Sigmoid colon (tissue), 7 donors: ENCODE measurements around the gene PFDN5. TPM values are rescaled to one million over a fixed set of nuclear protein-coding genes. Genes with fewer than 3 reads are reported as not detected.

Experiments
- DNase-seq: peaks from one replicate; pipeline ENCODE4 v3.0.0-alpha.2; 2019
- H3K27ac ChIP-seq, 4 donors: fragments of 200-600 bp; sonication (generic); one replicate each; pipeline ENCODE4 v1.5.1; 2016 to 2019; ENCODE audit warnings: mild to moderate bottlenecking in 1 of 4
- H3K27me3 ChIP-seq, 3 donors: fragments of 200-600 bp; sonication (generic); one replicate each; pipeline ENCODE4 v1.5.1; 2019; ENCODE audit warnings: mild to moderate bottlenecking in 1 of 3
- H3K36me3 ChIP-seq, 4 donors: fragments of 200-600 bp; sonication (generic); one replicate each; pipeline ENCODE4 v1.5.1; 2016 to 2019
- H3K4me1 ChIP-seq, 4 donors: fragments of 200-600 bp; sonication (generic); one replicate each; pipeline ENCODE4 v1.5.1; 2017 to 2019
- H3K4me3 ChIP-seq, 4 donors: fragments of 200-600 bp; sonication (generic); one replicate each; pipeline ENCODE4 v1.5.1; 2017 to 2019; ENCODE audit warnings: mild to moderate bottlenecking in 2 of 4, moderate library complexity in 1 of 4
- H3K9me3 ChIP-seq, 4 donors: fragments of 200-600 bp in 3 of 4; sonication (generic) in 3 of 4; one replicate each; pipeline versions ENCODE4 v1.5.1 to v1.6.1; 2013 to 2019
- CTCF ChIP-seq, 4 experiments: fragments of 450-650 bp in 3 of 4; fragments of 200-600 bp in 1 of 4; IDR thresholded peaks; one replicate each; pipeline ENCODE4 v1.5.1; 2016 to 2019; ENCODE audit warnings: antibody characterized with exemption in 4 of 4, mild to moderate bottlenecking in 3 of 4, moderate library complexity in 2 of 4
- EP300 ChIP-seq, 4 donors: sonication (generic); formaldehyde crosslinking; IDR thresholded peaks; one replicate each; pipeline ENCODE4 v1.6.1; 2017; ENCODE audit warnings: antibody characterized with exemption in 4 of 4
- POLR2A ChIP-seq, 2 donors: fragments of 450-650 bp; IDR thresholded peaks; one replicate each; pipeline ENCODE4 v1.6.1; 2016; ENCODE audit warnings: antibody characterized with exemption in 2 of 2, mild to moderate bottlenecking in 2 of 2, moderate library complexity in 2 of 2
- POLR2AphosphoS5 ChIP-seq, 4 donors: sonication (generic); formaldehyde crosslinking; IDR thresholded peaks; one replicate each; pipeline ENCODE4 v1.6.1; 2017; ENCODE audit warnings: antibody characterized with exemption in 4 of 4
- WGBS, 2 donors: extraction: QIAGEN DNeasy Blood & Tissue Kit; methylation state at CpG; one replicate each; pipeline ENCODE4 v1.1.7; 2013; 5-methylcytosine and 5-hydroxymethylcytosine counted together
- intact Hi-C: fragments of 100-400 bp; cut with DNase I; formaldehyde crosslinking; loops from one replicate; pipeline ENCODE4 v1.15.1; 2023
- polyA plus RNA-seq, 3 donors: library from polyadenylated mRNA; stranded (reverse); fragments of 200-250 nt; gene quantifications; one replicate each; pipeline ENCODE4 v1.2.3, GENCODE V29; 2013
- total RNA-seq, 4 donors: library from RNA; depleted of rRNA; stranded (reverse); fragments of >200 nt; gene quantifications; one replicate each; pipeline ENCODE4 v1.1.0, GENCODE V29; 2016
- donor health status: healthy with polysubstance abuse.
- donor health status: Bipolar disorder and iron deficiency.
- donor health status: healthy.

The PFDN5 gene
- total and polyA plus RNA-seq, 7 donors: 757 to 1,604 (median 819) TPM

- Histone ChIP-seq H3K27me3 (no peaks in the 10 kb centered on the region), H3K9me3 (no peaks in the 10 kb centered on the region), H3K4me1 (peaks cover 0 to 15% (median 8%) of the 10 kb centered on the region in 4 donors), H3K27ac (peak overlapping the region in 3 of 4 donors; percentile 35 to 63 (median 61)), H3K36me3 (no peaks in the 10 kb centered on the region), H3K4me3 (peak overlapping the region; percentile 38 to 60 (median 56))
- no peak for TF ChIP-seq EP300 (IDR thresholded peaks at IDR 0.05)
- TF ChIP-seq POLR2A (IDR thresholded peaks at IDR 0.05): no peak
- TF ChIP-seq CTCF (IDR thresholded peaks at IDR 0.05): no peak
- no peak for TF ChIP-seq POLR2AphosphoS5 (IDR thresholded peaks at IDR 0.05)
- DNase-seq: no peak
- intact Hi-C loops: no loop called here
- 31 to 35% methylated on average over 18 of the region's 18 CpGs for WGBS, 2 donors
These were observed 27.9 kb upstream of the PFDN5 start for GRCh38 chr12:53267306-53267998.

DNA sequence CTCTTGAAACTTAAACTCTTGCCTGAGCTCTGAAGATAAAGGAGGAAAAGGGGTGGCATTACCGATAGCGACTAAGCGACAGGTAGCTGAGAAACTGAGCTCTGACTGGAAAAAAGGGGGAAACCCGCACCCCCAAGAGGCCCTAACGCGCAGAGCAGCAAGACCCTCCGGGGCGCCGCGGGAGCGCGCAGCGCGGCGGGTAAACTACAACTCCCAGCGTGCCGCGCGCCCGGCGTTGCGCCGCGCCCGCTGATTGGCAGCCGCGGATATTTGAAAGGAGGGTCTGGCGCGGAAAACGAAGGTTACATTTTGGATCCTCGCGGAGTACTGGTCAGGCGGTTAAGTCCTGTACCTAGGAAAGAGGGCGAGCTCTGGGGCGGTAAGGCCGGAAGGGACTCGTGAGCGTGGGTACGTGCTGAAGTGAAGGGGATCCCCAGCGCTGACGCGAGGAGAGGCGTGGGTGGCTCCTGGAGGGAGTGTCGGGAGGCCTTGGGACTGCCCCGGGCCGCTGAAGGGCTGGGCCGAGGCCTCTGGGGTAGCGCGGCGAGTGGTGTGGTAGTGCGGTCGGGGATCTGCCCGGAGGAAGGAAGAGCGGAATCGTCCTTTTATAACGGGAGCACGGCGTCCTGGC lies 27.2 kb upstream of the PFDN5 start, which contains the start of gene ESPL1:
Gene ESPL1, plus strand, starts transcription at position 301 of the 631 bp plus-strand sequence. CDS start 468 bp downstream, outside the sequence.
- intact Hi-C loops: loop anchor here (1.0 kb wide), 1 partner anchor 55 kb away; no protein-coding TSS in a partner anchor
- WGBS, 2 donors: 0% methylated on average over 58 of the region's 58 CpGs

GRCh38 chr12:53268630-53269562 lies 26.4 kb upstream of the PFDN5 start:
- H3K36me3 ChIP-seq: no peaks in the 10 kb centered on the region
- H3K4me3 ChIP-seq: peak overlapping the region in 3 of 4 donors; percentile 55 to 60 (median 58)
- intact Hi-C loops: loop anchor here (1.0 kb wide), 1 partner anchor 56 kb away; no protein-coding TSS in a partner anchor
- peak overlapping the region in 2 of 4 donors; percentile 61 to 63 for H3K27ac ChIP-seq
- WGBS, 2 donors: 66% methylated on average over 20 of the region's 20 CpGs
- no peak for TF ChIP-seq CTCF (IDR thresholded peaks at IDR 0.05)
- H3K27me3 ChIP-seq: no peaks in the 10 kb centered on the region
- no peaks in the 10 kb centered on the region for H3K9me3 ChIP-seq
- H3K4me1 ChIP-seq: peaks cover 0 to 15% (median 8%) of the 10 kb centered on the region in 4 donors
- no peak for DNase-seq

More for the DNA sequence above, 27.2 kb upstream of the PFDN5 start, which contains the start of gene ESPL1:
- Histone ChIP-seq H3K9me3 (no peaks in the 10 kb centered on the region), H3K4me3 (peak within 1 kb of the TSS; percentile 38 to 60 (median 56)), H3K36me3 (no peaks in the 10 kb centered on the region), H3K27ac (peak within 1 kb of the TSS in 3 of 4 donors; percentile 35 to 63 (median 61)), H3K4me1 (peaks cover 0 to 15% (median 8%) of the 10 kb centered on the region in 4 donors), H3K27me3 (no peaks in the 10 kb centered on the region)
- peak; percentile 86 for DNase-seq
- no peak for TF ChIP-seq POLR2A (IDR thresholded peaks at IDR 0.05)
- TF ChIP-seq EP300 (IDR thresholded peaks at IDR 0.05): no peak
- peak in 2 of 4 experiments; percentile 18 to 26 for TF ChIP-seq CTCF (IDR thresholded peaks at IDR 0.05)
- peak in 3 of 4 donors; percentile 19 to 47 (median 35) for TF ChIP-seq POLR2AphosphoS5 (IDR thresholded peaks at IDR 0.05)

DNA sequence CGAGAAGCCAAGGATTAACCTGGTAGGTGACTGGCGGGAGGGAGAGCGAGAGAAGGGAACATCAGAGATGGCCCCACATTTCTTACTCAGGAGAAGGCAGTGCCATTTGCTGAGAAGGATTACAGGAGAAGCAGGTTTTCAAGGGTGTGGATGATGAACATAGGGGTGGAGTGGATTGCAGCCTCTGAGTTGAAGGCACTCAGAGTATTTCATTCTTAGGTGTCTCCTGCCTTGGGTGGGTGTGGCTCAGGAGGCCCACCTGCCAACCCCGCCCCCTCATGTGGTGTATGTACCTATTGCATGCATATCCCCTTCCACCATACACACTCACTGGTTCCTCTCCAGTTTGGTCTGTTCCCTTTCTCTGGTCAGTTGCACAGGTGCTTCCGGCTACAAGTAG lies 20.9 kb upstream of the PFDN5 start:
- intact Hi-C loops: no loop called here
- DNase-seq: no peak
- WGBS, 2 donors: 97 to 98% methylated on average over 5 of the region's 5 CpGs
- H3K27ac ChIP-seq: no peak overlapping the region
- H3K4me3 ChIP-seq: no peak overlapping the region
- H3K9me3 ChIP-seq: no peaks in the 10 kb centered on the region
- no peaks in the 10 kb centered on the region for H3K27me3 ChIP-seq
- TF ChIP-seq CTCF (IDR thresholded peaks at IDR 0.05) (no peak), POLR2AphosphoS5 (IDR thresholded peaks at IDR 0.05) (no peak), POLR2A (IDR thresholded peaks at IDR 0.05) (no peak), EP300 (IDR thresholded peaks at IDR 0.05) (no peak)
- no peaks in the 10 kb centered on the region for H3K36me3 ChIP-seq
- H3K4me1 ChIP-seq: no peaks in the 10 kb centered on the region
